ENCODE results near the gene STMN3.
"Not testable (repeated sequence)": the region's sequence is repeated elsewhere in the genome, so short reads cannot be mapped to it uniquely, and the experiment has no call there.

STMN3 gene

DNA sequence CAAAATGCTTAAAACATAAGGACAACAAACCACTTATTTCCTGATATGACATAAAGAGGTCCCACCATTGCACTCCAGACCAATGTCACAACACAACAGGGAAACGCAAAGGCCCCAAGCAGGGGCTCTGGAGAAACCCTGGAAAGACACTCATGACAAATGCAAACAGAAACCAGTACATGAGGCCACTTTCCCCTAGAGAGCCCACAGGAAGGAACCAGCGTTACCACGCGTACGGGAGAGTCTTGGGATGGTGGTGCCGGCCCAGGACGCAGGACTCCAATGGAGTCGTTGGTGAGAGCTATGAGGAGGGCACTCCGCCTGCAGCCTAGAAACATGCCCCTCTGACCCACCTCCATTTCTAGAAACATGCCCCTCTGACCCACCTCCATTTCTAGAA lies 46.5 kb downstream of the STMN3 start:
- no peaks in the 10 kb centered on the region for H3K4me1 ChIP-seq (ENCODE audit: control insufficient read depth, insufficient read depth, low read length)
- H3K9me3 ChIP-seq (replicated peaks; ENCODE audit: low read length) = no peaks in the 10 kb centered on the region
- peaks cover 12% of the 10 kb centered on the region for H3K36me3 ChIP-seq (ENCODE audit: insufficient read depth, low read length)
- no peak overlapping the region for H3K4me3 ChIP-seq (ENCODE audit: low read length)
- no peaks in the 10 kb centered on the region for H3K27me3 ChIP-seq (ENCODE audit: control insufficient read depth, insufficient read depth, low read length)
- H3K9ac ChIP-seq (ENCODE audit: low read depth, low read length) = no peak overlapping the region
- no peak overlapping the region for H3K4me2 ChIP-seq (ENCODE audit: low read length)

DNA sequence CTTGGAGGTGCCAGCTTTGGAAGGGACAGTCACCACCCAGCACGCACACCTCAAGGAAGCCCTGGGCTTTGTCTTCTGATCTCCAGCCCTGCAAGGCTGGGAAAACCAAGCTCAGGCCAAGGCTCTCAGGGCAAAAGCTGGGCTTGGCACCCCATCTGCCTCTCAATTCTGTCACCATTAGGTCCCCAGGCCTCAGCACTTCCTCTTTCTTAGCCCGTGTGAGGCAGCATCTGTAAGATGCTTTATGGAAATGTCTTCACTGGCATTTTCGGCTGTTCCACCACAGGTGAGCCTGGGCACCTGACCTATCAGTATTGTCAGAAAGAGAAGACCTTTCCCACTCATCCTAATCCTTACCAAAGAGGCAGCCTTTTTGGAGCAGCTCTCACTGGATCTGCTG lies 50.9 kb downstream of the STMN3 start:
- H3K4me2 ChIP-seq (ENCODE audit: low read length) = no peak overlapping the region

DNA sequence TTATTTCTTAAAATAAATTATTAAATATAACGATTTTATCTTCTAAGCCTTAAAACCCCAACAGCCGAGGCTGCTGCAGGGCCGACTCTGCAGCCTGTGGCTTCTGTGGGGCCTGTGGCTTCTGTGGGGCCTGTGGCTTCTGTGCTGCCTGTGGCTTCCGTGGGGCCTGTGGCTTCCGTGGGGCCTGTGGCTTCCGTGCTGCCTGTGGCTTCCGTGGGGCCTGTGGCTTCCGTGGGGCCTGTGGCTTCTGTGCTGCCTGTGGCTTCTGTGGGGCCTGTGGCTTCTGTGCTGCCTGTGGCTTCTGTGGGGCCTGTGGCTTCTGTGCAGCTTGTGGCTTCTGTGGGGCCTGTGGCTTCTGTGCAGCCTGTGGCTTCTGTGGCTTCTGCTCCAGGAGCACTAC lies 51.5 kb downstream of the STMN3 start:
- H3K27me3 ChIP-seq (ENCODE audit: control insufficient read depth, insufficient read depth, low read length); H3K4me3 ChIP-seq (ENCODE audit: low read length); H3K4me1 ChIP-seq (ENCODE audit: control insufficient read depth, insufficient read depth, low read length); H3K9me3 ChIP-seq (replicated peaks; ENCODE audit: low read length); H3K4me2 ChIP-seq (ENCODE audit: low read length); H3K9ac ChIP-seq (ENCODE audit: low read depth, low read length): not testable (repeated sequence)
- peaks cover 40% of the 10 kb centered on the region for H3K36me3 ChIP-seq (ENCODE audit: insufficient read depth, low read length)

More for the DNA sequence above, 50.9 kb downstream of the STMN3 start:
- Histone ChIP-seq H3K27me3 (ENCODE audit: control insufficient read depth, insufficient read depth, low read length) (no peaks in the 10 kb centered on the region), H3K9me3 (replicated peaks; ENCODE audit: low read length) (no peaks in the 10 kb centered on the region), H3K4me3 (ENCODE audit: low read length) (no peak overlapping the region), H3K4me1 (ENCODE audit: control insufficient read depth, insufficient read depth, low read length) (peaks cover 9% of the 10 kb centered on the region), H3K9ac (ENCODE audit: low read depth, low read length) (no peak overlapping the region), H3K36me3 (ENCODE audit: insufficient read depth, low read length) (peaks cover 40% of the 10 kb centered on the region)

DNA sequence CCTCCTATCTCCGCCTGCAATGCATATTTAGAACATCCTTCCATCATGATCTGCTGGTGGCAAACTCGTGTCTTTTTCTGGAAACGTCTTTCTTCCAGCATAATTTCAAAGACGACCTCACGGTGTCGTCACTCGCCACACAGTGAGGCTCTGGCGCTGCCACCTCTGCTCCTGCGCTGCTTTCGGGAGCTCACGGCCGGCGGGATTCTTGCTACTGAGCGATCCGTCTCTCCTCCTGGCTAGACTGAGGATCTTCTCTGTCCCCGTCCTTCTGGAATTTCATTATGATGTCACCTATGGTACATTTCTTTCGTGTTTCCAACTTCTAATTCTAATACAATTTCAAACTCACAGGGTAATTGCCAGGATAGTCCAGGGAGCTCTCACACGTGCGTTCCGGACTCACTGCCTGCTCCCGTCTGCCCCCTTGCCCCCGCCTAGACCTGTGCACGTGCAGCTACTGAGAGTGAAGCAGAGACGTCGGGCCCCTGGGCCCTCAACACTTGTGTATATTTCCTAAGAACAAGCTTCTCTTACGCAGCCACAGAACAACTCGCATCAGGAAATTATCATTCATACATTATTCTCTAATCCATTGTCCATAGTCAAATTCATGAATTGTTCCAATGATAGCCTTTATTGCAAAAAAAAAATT lies 53.7 kb downstream of the STMN3 start:
- no peak overlapping the region for H3K4me2 ChIP-seq (ENCODE audit: low read length)
- no peaks in the 10 kb centered on the region for H3K27me3 ChIP-seq (ENCODE audit: control insufficient read depth, insufficient read depth, low read length)
- H3K9ac ChIP-seq (ENCODE audit: low read depth, low read length) = no peak overlapping the region
- no peaks in the 10 kb centered on the region for H3K9me3 ChIP-seq (replicated peaks; ENCODE audit: low read length)
- no peak overlapping the region for H3K4me3 ChIP-seq (ENCODE audit: low read length)
- peaks cover 9% of the 10 kb centered on the region for H3K4me1 ChIP-seq (ENCODE audit: control insufficient read depth, insufficient read depth, low read length)
- peaks cover 46% of the 10 kb centered on the region for H3K36me3 ChIP-seq (ENCODE audit: insufficient read depth, low read length)

DNA sequence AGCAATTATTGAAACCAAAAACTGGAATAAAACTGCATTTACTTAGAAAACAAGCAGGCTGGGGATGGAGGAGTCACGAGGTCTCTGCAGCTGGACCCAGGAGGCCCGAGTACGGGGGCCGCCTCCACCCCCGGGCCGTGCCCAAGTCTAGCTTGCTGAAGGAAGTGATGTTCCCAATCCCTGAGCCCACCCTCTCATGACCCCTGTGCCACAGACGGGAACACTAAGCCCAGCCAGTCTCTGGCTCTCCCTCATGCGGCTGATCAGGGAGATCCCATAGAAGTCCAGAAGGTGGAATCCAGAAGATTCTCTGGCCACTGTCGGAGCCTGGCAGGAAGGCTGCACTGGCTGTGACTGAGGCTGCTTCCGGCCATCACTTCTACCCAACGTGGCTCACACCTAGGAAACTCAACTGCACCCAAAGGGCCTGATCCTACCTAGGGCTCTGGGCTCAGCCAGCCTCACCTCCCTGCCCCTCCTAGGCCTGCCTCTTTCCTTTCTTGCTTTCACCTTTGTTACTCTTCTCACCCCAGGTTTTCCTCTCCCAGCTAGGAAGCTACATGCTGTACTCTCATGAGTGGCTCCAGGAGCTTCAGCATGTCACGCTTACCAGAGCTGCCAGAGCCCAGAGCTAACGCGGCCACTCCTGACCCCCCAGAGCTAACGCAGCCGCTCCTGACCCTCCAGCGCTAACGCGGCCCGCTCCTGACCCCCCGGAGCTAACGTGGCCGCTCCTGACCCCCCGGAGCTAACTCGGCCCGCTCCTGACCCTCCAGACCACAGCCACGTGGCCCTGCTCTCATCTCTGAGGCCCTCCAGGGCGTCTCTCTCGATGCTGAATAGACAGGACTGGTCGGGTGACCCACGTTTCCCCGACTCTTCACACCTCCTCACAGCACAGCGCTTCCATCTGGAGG lies 54.5 kb downstream of the STMN3 start:
- no peak overlapping the region for H3K9ac ChIP-seq (ENCODE audit: low read depth, low read length)
- no peaks in the 10 kb centered on the region for H3K9me3 ChIP-seq (replicated peaks; ENCODE audit: low read length)
- peaks cover 46% of the 10 kb centered on the region for H3K36me3 ChIP-seq (ENCODE audit: insufficient read depth, low read length)
- no peaks in the 10 kb centered on the region for H3K27me3 ChIP-seq (ENCODE audit: control insufficient read depth, insufficient read depth, low read length)
- no peak overlapping the region for H3K4me2 ChIP-seq (ENCODE audit: low read length)
- H3K4me3 ChIP-seq (ENCODE audit: low read length) = no peak overlapping the region
- peaks cover 15% of the 10 kb centered on the region for H3K4me1 ChIP-seq (ENCODE audit: control insufficient read depth, insufficient read depth, low read length)

DNA sequence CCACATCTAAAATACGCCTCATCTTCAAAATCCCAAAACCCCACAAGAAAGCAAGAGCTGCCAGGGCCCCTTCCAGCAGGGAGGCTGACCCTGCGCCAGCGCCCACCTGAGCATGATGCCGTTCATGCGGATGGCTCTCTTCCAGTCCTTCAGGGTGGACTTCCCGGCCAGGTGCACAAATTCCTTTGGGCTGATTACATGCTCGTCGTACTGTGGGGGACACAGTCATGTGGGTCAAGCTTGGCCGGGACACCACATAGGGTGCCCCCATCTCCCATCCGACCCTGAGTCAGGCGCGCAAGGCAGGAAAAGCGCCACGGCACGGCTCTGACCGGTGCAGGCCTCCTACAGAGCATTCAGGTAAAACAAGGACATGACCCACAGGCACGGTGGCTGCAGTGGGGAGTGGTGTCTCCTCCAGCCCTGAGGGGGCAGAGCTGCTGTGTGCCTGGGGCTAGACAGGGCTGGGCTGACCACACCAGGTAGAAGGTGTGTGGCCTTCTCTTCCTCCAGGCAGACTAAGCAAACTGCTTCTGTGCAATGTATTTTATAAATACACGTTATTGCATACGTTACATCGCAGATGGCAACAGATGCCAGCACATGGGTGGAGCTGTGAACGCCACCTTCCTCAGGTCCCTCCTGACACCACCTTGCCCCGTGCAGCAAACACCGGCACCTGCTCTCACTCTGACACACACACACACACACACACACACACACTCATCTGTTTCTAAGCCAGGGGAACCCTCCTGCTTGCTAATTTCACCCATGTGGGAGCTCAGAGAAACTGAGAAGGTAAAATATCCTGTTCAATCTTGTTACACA lies 55.4 kb downstream of the STMN3 start:
- H3K4me3 ChIP-seq (ENCODE audit: low read length) = no peak overlapping the region
- peaks cover 50% of the 10 kb centered on the region for H3K36me3 ChIP-seq (ENCODE audit: insufficient read depth, low read length)
- no peaks in the 10 kb centered on the region for H3K27me3 ChIP-seq (ENCODE audit: control insufficient read depth, insufficient read depth, low read length)

DNA sequence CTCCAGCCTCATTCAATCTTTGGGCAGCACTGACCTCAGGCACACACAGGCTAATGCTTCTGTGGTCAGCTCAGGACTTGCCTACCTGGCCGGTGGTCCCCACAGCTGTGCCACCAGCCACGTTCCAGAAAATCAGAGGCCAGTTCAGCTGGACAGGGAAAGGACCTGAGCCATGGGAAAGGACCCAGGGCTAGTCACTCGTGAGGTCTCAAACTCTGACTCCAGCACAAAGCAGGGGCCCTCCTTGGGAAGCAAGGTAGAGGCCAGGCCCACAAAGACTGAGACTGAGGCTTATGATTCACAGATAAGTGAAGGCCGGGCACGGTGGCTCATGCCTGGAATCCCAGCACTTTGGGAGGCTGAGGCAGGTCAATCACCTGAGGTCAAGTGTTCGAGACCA lies 56.8 kb downstream of the STMN3 start:
- no peak overlapping the region for H3K4me3 ChIP-seq (ENCODE audit: low read length)
- peaks cover 15% of the 10 kb centered on the region for H3K4me1 ChIP-seq (ENCODE audit: control insufficient read depth, insufficient read depth, low read length)
- no peaks in the 10 kb centered on the region for H3K27me3 ChIP-seq (ENCODE audit: control insufficient read depth, insufficient read depth, low read length)
- no peak overlapping the region for H3K9ac ChIP-seq (ENCODE audit: low read depth, low read length)
- peaks cover 52% of the 10 kb centered on the region for H3K36me3 ChIP-seq (ENCODE audit: insufficient read depth, low read length)
- H3K4me2 ChIP-seq (ENCODE audit: low read length) = no peak overlapping the region
- H3K9me3 ChIP-seq (replicated peaks; ENCODE audit: low read length) = no peaks in the 10 kb centered on the region

More for the DNA sequence above, 55.4 kb downstream of the STMN3 start:
- H3K9ac ChIP-seq (ENCODE audit: low read depth, low read length) = no peak overlapping the region
- H3K9me3 ChIP-seq (replicated peaks; ENCODE audit: low read length) = no peaks in the 10 kb centered on the region
- no peak overlapping the region for H3K4me2 ChIP-seq (ENCODE audit: low read length)
- peaks cover 15% of the 10 kb centered on the region for H3K4me1 ChIP-seq (ENCODE audit: control insufficient read depth, insufficient read depth, low read length)

DNA sequence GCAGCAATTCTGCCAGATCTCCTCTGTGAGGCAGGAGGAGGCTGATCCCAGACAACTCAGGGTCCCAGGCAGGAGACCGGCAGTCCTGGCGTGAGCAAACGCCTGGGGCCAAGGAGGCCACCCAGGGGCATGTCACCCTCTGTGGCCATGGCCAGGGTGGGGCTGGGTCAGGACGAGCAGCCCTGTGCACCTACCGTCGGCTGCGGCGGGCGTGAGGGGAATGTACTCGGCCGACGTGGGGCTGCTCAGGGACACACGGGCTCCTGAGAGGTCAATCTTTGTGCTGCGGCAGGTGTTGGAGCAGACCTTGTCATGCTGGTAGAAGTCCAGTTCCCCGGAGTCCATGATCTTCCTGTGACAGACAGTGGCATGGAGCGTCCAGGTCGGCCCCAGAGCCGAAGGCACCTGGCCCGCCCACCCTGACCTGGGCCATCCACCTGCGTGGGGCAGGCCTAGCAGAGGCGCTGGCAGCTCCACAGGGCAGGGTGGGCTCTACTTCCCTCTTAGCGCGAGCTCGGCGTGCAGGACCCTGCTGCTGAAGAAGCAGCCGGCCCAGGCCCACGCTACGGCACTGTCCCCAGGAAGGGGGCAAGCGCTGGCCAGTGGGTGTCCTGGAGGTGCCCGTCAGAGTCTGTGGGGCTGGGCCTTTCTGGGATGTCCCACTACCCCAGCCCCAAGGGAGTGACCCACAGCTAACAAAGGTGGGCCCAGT lies 57.7 kb downstream of the STMN3 start:
- Histone ChIP-seq H3K27me3 (ENCODE audit: control insufficient read depth, insufficient read depth, low read length) (no peaks in the 10 kb centered on the region), H3K4me3 (ENCODE audit: low read length) (no peak overlapping the region), H3K4me2 (ENCODE audit: low read length) (no peak overlapping the region), H3K36me3 (ENCODE audit: insufficient read depth, low read length) (peaks cover 43% of the 10 kb centered on the region), H3K9ac (ENCODE audit: low read depth, low read length) (no peak overlapping the region), H3K4me1 (ENCODE audit: control insufficient read depth, insufficient read depth, low read length) (peaks cover 15% of the 10 kb centered on the region), H3K9me3 (replicated peaks; ENCODE audit: low read length) (no peaks in the 10 kb centered on the region)

DNA sequence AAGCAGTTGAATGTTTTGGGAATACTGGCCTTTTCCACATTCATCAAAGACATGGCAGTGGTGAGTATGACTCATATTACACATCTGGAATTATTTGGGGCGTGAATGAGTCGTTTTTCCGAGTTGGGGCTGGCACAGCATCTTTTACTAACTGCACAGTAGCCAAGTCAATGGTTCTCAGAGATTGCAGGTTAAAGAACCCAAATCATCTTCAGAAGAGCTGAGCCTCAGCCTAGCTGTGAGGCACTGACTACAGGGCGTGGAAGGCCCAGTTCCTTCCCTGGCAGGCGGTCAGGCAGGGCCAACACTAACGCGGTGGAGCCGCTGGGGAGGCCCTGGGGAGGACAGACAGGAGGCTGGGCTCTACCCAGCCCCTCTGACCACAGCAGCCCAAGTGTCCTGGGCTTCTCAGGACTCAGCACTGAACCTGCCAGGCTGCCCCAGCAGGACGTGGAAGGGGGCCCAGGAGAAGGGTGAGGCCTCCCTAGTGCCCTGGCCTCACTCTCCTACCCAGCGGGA lies 59.1 kb downstream of the STMN3 start:
- no peak overlapping the region for H3K4me3 ChIP-seq (ENCODE audit: low read length)
- peaks cover 35% of the 10 kb centered on the region for H3K36me3 ChIP-seq (ENCODE audit: insufficient read depth, low read length)
- H3K9ac ChIP-seq (ENCODE audit: low read depth, low read length) = no peak overlapping the region
- no peaks in the 10 kb centered on the region for H3K9me3 ChIP-seq (replicated peaks; ENCODE audit: low read length)
- no peaks in the 10 kb centered on the region for H3K27me3 ChIP-seq (ENCODE audit: control insufficient read depth, insufficient read depth, low read length)
- peaks cover 6% of the 10 kb centered on the region for H3K4me1 ChIP-seq (ENCODE audit: control insufficient read depth, insufficient read depth, low read length)
- H3K4me2 ChIP-seq (ENCODE audit: low read length) = no peak overlapping the region

DNA sequence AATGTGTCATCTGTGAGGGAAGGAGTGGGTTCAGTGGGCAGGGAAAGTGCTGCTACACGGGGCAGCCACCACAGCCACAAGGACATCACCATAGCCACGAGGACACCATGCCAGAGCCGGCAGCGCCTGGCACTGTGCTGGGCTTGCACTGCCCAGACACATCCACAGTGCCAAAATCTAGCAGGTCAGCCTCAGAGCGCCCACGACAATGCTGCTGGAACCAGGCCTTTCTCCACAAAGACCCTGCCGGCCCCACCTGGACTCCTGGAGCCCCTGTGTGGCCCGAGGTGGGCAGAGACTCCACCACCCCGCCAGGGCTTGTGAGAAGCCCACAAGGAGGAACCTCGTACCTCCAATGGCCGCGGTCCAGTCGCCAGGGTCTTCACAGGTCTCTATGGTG lies 60.6 kb downstream of the STMN3 start:
- Histone ChIP-seq H3K4me1 (ENCODE audit: control insufficient read depth, insufficient read depth, low read length) (peaks cover 6% of the 10 kb centered on the region), H3K4me3 (ENCODE audit: low read length) (no peak overlapping the region), H3K9ac (ENCODE audit: low read depth, low read length) (no peak overlapping the region), H3K36me3 (ENCODE audit: insufficient read depth, low read length) (peaks cover 24% of the 10 kb centered on the region), H3K4me2 (ENCODE audit: low read length) (no peak overlapping the region), H3K27me3 (ENCODE audit: control insufficient read depth, insufficient read depth, low read length) (no peaks in the 10 kb centered on the region), H3K9me3 (replicated peaks; ENCODE audit: low read length) (no peaks in the 10 kb centered on the region)

Data from skeletal muscle satellite cell (primary cell).